Trophoblast cell (in vitro differentiated cells and primary cell): ENCODE results near the gene SVEP1.

ENCODE experiments used
- DNase-seq, 2 donors: peaks; one replicate each; pipeline ENCODE4 v3.0.0-alpha.2; 2016
- H2AFZ ChIP-seq: 2 replicates; pipeline ENCODE4 v1.6.1; 2013; ENCODE audit warnings: low read length, moderate library complexity, mild to moderate bottlenecking; ENCODE audit not compliant: insufficient read depth, poor library complexity
- H2AK5ac ChIP-seq: 2 replicates; pipeline ENCODE4 v1.6.1; 2013; ENCODE audit warnings: mild to moderate bottlenecking, low read length
- H2BK120ac ChIP-seq: 2 replicates; pipeline ENCODE4 v1.6.1; 2013; ENCODE audit warnings: low read length, mild to moderate bottlenecking, moderate library complexity; ENCODE audit not compliant: insufficient read depth, poor library complexity
- H2BK12ac ChIP-seq: 2 replicates; pipeline ENCODE4 v1.6.1; 2013; ENCODE audit warnings: mild to moderate bottlenecking, low read length, moderate library complexity
- H2BK5ac ChIP-seq: 2 replicates; pipeline ENCODE4 v1.6.1; 2013; ENCODE audit warnings: low read length, low read depth, moderate library complexity, mild to moderate bottlenecking; ENCODE audit not compliant: poor library complexity
- H3K14ac ChIP-seq: 2 replicates; pipeline ENCODE4 v1.6.1; 2013; ENCODE audit warnings: mild to moderate bottlenecking, low read length
- H3K18ac ChIP-seq: 2 replicates; pipeline ENCODE4 v1.6.1; 2013; ENCODE audit warnings: mild to moderate bottlenecking, low read length
- H3K23ac ChIP-seq: 2 replicates; pipeline ENCODE4 v1.6.1; 2013; ENCODE audit warnings: low read length
- H3K27ac ChIP-seq: 2 replicates; pipeline ENCODE4 v1.5.1; 2013; ENCODE audit warnings: low read depth, mild to moderate bottlenecking, inconsistent platforms, low read length, moderate library complexity
- H3K27me3 ChIP-seq: 2 replicates; pipeline ENCODE4 v1.6.1; 2013; ENCODE audit warnings: inconsistent platforms, mild to moderate bottlenecking, low read length, moderate library complexity; ENCODE audit not compliant: insufficient read depth
- H3K36me3 ChIP-seq, 2 experiments: 1 replicate in 1 of 2; 2 replicates in 1 of 2; pipeline ENCODE4 v1.6.1; 2013; ENCODE audit warnings: low read length in 2 of 2, mild to moderate bottlenecking in 2 of 2, moderate library complexity in 1 of 2; ENCODE audit not compliant: insufficient read depth in 2 of 2, control insufficient read depth in 1 of 2
- H3K4ac ChIP-seq: 2 replicates; pipeline ENCODE4 v1.6.1; 2013; ENCODE audit warnings: low read depth, mild to moderate bottlenecking, low read length, moderate library complexity
- H3K4me1 ChIP-seq, 2 experiments: 1 replicate in 1 of 2; 2 replicates in 1 of 2; pipeline ENCODE4 v1.6.1; 2013; ENCODE audit warnings: low read length in 2 of 2, mild to moderate bottlenecking in 2 of 2, moderate library complexity in 1 of 2; ENCODE audit not compliant: insufficient read depth in 2 of 2, control insufficient read depth in 1 of 2
- H3K4me2 ChIP-seq: 2 replicates; pipeline ENCODE4 v1.6.1; 2013; ENCODE audit warnings: inconsistent platforms, mild to moderate bottlenecking, low read length, moderate library complexity
- H3K4me3 ChIP-seq: 2 replicates; pipeline ENCODE4 v1.5.1; 2013; ENCODE audit warnings: mild to moderate bottlenecking, low read depth, low read length, inconsistent platforms
- H3K79me1 ChIP-seq: one replicate; pipeline ENCODE4 v1.6.1; 2013; ENCODE audit warnings: low read length
- H3K79me2 ChIP-seq: 2 replicates; pipeline ENCODE4 v1.6.1; 2013; ENCODE audit warnings: low read length, mild to moderate bottlenecking; ENCODE audit not compliant: control insufficient read depth, insufficient read depth, poor library complexity
- H3K9ac ChIP-seq: 2 replicates; pipeline ENCODE4 v1.6.1; 2013; ENCODE audit warnings: mild to moderate bottlenecking, low read length
- H3K9me3 ChIP-seq: 2 replicates; pipeline ENCODE4 v1.6.1; 2013; ENCODE audit warnings: low read depth, mild to moderate bottlenecking, control low read depth, inconsistent platforms, low read length; ENCODE audit not compliant: insufficient read depth
- H4K12ac ChIP-seq: 2 replicates; pipeline ENCODE4 v1.6.1; 2013; ENCODE audit warnings: low read depth, mild to moderate bottlenecking, low read length, moderate library complexity
- H4K8ac ChIP-seq: 2 replicates; pipeline ENCODE4 v1.6.1; 2013; ENCODE audit warnings: low read depth, mild to moderate bottlenecking, low read length, moderate library complexity
- H4K91ac ChIP-seq: one replicate; pipeline ENCODE4 v1.6.1; 2013; ENCODE audit warnings: low read depth, mild to moderate bottlenecking, low read length, moderate library complexity
- WGBS: extraction: QIAGEN DNeasy Blood & Tissue Kit; methylation state at CpG from one replicate; pipeline ENCODE4 v1.1.7; 2013; ENCODE audit warnings: missing lambda C conversion rate; ENCODE audit not compliant: insufficient read length, insufficient coverage; ENCODE audit errors: extremely low coverage; 5-methylcytosine and 5-hydroxymethylcytosine counted together

SVEP1 gene

GRCh38 chr9:110575169-110575568, 4.4 kb downstream of the SVEP1 start:
- no peak for DNase-seq
- Histone ChIP-seq H3K23ac (no peak overlapping the region), H2BK120ac (no peak overlapping the region), H3K14ac (no peak overlapping the region), H4K8ac (no peak overlapping the region), H3K79me2 (peaks cover 9% of the 10 kb centered on the region), H3K4me1 (peaks cover 3 to 6% of the 10 kb centered on the region in 2 experiments), H3K27ac (peak overlapping the region; percentile 5), H3K36me3 (no peaks in the 10 kb centered on the region), H4K12ac (no peak overlapping the region), H4K91ac (no peak overlapping the region), H2BK5ac (no peak overlapping the region), H3K18ac (no peak overlapping the region), H3K4me2 (no peak overlapping the region), H3K27me3 (no peaks in the 10 kb centered on the region), H2BK12ac (no peak overlapping the region), H3K79me1 (peaks cover 14% of the 10 kb centered on the region), H2AFZ (no peak overlapping the region), H3K9ac (no peak overlapping the region), H3K9me3 (no peaks in the 10 kb centered on the region), H3K4me3 (no peak overlapping the region), H2AK5ac (no peak overlapping the region), H3K4ac (peak overlapping the region; percentile 9)
- no CpG with 5 or more reads among the region's 5 CpGs for WGBS

- peaks cover 3 to 6% of the 10 kb centered on the region in 2 experiments for H3K4me1 ChIP-seq
- no peaks in the 10 kb centered on the region for H3K79me2 ChIP-seq
- H4K91ac ChIP-seq: no peak overlapping the region
- no peak for DNase-seq
- no peak overlapping the region for H4K8ac ChIP-seq
- H2AFZ ChIP-seq: no peak overlapping the region
- no peak overlapping the region for H3K9ac ChIP-seq
- no peak overlapping the region for H2AK5ac ChIP-seq
- H3K14ac ChIP-seq: no peak overlapping the region
- H3K9me3 ChIP-seq: no peaks in the 10 kb centered on the region
- no peaks in the 10 kb centered on the region for H3K36me3 ChIP-seq
- no peaks in the 10 kb centered on the region for H3K79me1 ChIP-seq
- no peak overlapping the region for H3K4me2 ChIP-seq
- H4K12ac ChIP-seq: no peak overlapping the region
- no peak overlapping the region for H2BK12ac ChIP-seq
- no peak overlapping the region for H3K4ac ChIP-seq
- no peak overlapping the region for H3K23ac ChIP-seq
- H2BK5ac ChIP-seq: no peak overlapping the region
- no peak overlapping the region for H3K18ac ChIP-seq
- no CpG with 5 or more reads among the region's 6 CpGs for WGBS
- H3K27ac ChIP-seq: no peak overlapping the region
- no peak overlapping the region for H3K4me3 ChIP-seq
- no peaks in the 10 kb centered on the region for H3K27me3 ChIP-seq
- H2BK120ac ChIP-seq: no peak overlapping the region
Measured at GRCh38 chr9:110573305-110573704, 6.2 kb downstream of the SVEP1 start.

GRCh38 chr9:110571801-110572483, 7.6 kb downstream of the SVEP1 start:
- WGBS: no CpG with 5 or more reads among the region's 2 CpGs
- no peak overlapping the region for H2BK120ac ChIP-seq
- no peak overlapping the region for H3K23ac ChIP-seq
- H4K91ac ChIP-seq: no peak overlapping the region
- no peaks in the 10 kb centered on the region for H3K27me3 ChIP-seq
- no peak overlapping the region for H4K12ac ChIP-seq
- no peak overlapping the region for H3K4me3 ChIP-seq
- H2AFZ ChIP-seq: no peak overlapping the region
- peak in 1 of 2 donors; percentile 18 for DNase-seq
- no peak overlapping the region for H3K14ac ChIP-seq
- no peak overlapping the region for H2AK5ac ChIP-seq
- H3K4me2 ChIP-seq: no peak overlapping the region
- H3K79me2 ChIP-seq: no peaks in the 10 kb centered on the region
- H3K9ac ChIP-seq: no peak overlapping the region
- no peak overlapping the region for H3K27ac ChIP-seq
- no peak overlapping the region for H3K4ac ChIP-seq
- no peak overlapping the region for H2BK5ac ChIP-seq
- no peak overlapping the region for H3K18ac ChIP-seq
- no peak overlapping the region for H4K8ac ChIP-seq
- H3K9me3 ChIP-seq: no peaks in the 10 kb centered on the region
- H2BK12ac ChIP-seq: no peak overlapping the region
- no peaks in the 10 kb centered on the region for H3K36me3 ChIP-seq
- H3K79me1 ChIP-seq: no peaks in the 10 kb centered on the region
- H3K4me1 ChIP-seq: peaks cover 3 to 6% of the 10 kb centered on the region in 2 experiments

- H2AK5ac ChIP-seq: no peak overlapping the region
- H3K27ac ChIP-seq: no peak overlapping the region
- no peak overlapping the region for H3K18ac ChIP-seq
- H3K27me3 ChIP-seq: no peaks in the 10 kb centered on the region
- H3K23ac ChIP-seq: no peak overlapping the region
- no peak overlapping the region for H4K12ac ChIP-seq
- H2BK5ac ChIP-seq: no peak overlapping the region
- H3K4me1 ChIP-seq: no peaks in the 10 kb centered on the region
- no peak overlapping the region for H3K9ac ChIP-seq
- no CpG with 5 or more reads among the region's 1 CpG for WGBS
- no peak overlapping the region for H4K8ac ChIP-seq
- H4K91ac ChIP-seq: no peak overlapping the region
- H3K4me2 ChIP-seq: no peak overlapping the region
- H3K79me1 ChIP-seq: no peaks in the 10 kb centered on the region
- H3K36me3 ChIP-seq: no peaks in the 10 kb centered on the region
- H3K9me3 ChIP-seq: no peaks in the 10 kb centered on the region
- H3K4ac ChIP-seq: no peak overlapping the region
- H3K14ac ChIP-seq: no peak overlapping the region
- no peak overlapping the region for H2AFZ ChIP-seq
- no peak overlapping the region for H3K4me3 ChIP-seq
- no peak overlapping the region for H2BK120ac ChIP-seq
- H2BK12ac ChIP-seq: no peak overlapping the region
- no peak for DNase-seq
- no peaks in the 10 kb centered on the region for H3K79me2 ChIP-seq
Measured at GRCh38 chr9:110566156-110566555, 13.4 kb downstream of the SVEP1 start.
